ENCODE measurements around the gene RCBTB1.

GRCh38 chr13:49571299-49572240 lies 13.8 kb downstream of the RCBTB1 start:
- TF ChIP-seq POLR2A (IDR thresholded peaks at IDR 0.05; ENCODE audit: low read length) (no peak), GATA1 (IDR thresholded peaks at IDR 0.05; ENCODE audit: low read depth, low read length) (no peak)
